ENCODE results near the gene CIB4.
"Not testable (repeated sequence)": the region's sequence is repeated elsewhere in the genome, so short reads cannot be mapped to it uniquely, and the experiment has no call there.

The CIB4 gene

DNA sequence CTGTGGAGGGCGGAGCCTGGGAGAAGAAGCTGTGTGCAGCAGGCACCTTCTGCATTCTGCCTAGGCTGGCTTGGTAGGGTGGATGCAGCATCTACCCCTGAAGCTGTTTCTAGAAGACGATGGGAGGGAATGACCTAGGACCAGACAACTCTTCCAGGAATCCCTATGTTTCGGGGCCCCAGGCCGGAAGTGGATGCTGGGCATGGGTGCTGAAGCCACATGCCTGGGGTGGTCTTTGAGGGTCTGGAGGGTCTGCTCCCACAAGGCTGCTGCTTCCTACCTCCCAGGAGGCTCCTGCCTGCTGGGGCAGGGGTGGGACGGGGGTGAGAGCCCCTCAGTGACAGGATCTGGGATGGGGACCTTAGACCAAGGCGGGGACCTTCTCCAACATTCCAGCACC is 61.0 kb downstream of the CIB4 start:
- DNase-seq, result no peak

DNA sequence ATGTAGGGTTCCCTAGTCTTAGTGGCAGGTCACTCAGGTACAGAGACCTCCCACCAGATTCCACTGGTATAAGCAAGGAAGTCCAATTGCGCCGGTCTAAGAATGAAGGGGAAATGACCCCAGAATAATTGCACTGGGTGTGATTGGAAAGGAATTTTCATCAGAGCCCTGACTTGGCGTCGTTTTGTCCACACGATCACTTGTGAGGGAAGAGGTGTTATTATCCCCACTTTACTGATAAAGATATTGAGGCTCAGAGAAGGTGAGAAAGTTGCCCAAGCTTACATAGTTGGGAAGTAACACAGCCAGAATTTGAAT is 61.5 kb downstream of the CIB4 start:
- DNase-seq, result no peak

DNA sequence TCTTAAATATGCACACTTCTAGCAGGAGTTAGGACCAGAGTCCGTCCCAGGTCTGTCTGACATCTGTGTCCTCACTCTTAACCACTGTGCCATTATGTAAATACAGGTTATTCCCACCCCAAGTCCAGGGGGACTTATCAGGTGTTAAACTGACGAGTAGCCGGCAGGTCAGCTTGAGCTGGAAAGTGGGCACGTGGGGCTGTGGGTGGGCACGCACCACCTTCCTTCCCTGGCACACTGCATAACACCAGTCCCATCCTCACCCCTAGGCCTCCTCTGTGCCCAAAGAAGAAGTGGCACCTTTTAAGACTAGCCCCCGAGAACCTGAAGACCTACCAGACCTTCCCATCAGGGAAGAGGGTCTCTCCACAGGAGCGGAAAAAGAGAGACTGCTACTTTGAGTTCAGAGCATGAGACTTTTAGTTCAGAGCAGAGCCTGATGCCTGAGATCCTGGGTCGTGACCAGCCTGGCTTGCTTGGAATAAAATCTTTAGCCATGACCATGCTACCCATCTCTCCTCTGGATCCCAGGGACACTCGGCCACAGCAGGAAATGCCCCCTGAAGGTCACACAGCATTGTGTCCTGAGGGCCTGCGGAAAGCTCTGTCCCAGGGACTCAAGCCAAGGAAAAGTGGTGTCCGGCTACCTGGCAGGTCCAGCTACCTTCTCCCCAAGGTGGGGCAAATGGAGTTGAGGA is 62.0 kb downstream of the CIB4 start:
- no peak for DNase-seq

DNA sequence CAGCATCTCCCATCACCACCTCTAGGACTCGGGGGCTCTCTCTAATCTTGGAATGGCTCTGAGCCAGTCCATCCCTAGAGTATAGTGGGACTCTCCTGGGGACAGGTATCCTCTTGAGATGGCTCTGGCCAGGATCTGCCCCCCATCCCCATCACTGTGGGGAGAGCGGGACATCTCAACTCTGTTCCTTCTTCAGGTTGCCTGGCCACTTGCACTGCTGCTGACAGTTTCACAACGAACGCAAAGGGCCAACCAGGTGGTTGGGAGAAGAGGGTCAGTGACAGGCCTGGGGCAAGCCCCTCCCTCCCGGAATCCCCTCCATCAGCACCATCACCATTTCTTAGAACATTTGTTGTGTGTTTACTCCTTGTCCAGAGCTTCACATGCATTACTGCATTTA is 62.6 kb downstream of the CIB4 start:
- DNase-seq, result no peak

DNA sequence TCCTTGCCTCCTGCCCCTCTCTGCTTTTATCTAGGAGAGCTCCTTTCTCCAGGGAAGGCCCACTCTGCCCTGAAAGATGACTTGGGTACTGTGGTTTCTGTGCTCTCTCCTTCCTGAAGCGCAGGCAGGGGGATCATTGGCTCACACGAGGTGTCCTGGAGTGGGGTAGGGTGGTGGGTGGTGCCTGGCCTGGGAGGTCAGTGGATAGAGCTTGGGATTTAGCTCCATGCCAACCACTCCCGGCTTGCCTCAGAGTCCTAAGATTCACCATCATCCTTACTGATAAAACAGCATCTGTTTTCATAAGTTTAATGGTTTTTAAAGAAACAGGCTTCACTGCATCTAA is 63.1 kb downstream of the CIB4 start:
- DNase-seq, result no peak

DNA sequence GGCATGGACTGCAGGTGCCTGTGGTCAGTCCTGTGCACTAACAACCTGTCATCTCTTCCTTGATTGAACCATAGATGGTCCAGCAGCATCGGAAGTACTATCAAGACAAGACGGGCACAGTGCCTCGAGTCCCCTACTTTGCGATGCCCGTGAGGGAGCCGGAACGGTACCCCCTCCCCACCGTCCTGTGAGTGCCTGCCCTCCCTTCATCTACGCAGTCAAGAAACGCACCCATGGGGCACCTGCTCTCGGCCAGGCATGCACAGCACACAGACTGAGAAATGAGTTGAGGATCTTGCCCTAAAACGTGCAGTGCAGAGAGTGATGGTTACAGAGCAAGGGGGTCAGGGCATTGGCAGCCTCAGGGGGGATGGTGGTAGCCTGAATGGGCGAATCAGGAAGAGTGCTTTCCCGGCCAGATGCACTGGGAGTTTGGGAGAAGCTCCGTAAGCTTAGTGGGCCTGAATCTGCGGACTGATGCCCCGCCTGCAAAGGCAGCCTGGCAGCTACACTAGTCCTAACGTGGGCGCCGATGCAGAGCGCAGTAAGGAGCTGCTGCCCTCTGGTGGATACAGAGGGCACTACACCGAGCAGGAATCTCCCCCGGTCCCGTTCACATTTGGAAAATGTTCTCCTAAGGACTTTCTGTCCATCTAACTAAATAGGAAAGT is 63.6 kb downstream of the CIB4 start:
- DNase-seq, result peak; percentile 58

DNA sequence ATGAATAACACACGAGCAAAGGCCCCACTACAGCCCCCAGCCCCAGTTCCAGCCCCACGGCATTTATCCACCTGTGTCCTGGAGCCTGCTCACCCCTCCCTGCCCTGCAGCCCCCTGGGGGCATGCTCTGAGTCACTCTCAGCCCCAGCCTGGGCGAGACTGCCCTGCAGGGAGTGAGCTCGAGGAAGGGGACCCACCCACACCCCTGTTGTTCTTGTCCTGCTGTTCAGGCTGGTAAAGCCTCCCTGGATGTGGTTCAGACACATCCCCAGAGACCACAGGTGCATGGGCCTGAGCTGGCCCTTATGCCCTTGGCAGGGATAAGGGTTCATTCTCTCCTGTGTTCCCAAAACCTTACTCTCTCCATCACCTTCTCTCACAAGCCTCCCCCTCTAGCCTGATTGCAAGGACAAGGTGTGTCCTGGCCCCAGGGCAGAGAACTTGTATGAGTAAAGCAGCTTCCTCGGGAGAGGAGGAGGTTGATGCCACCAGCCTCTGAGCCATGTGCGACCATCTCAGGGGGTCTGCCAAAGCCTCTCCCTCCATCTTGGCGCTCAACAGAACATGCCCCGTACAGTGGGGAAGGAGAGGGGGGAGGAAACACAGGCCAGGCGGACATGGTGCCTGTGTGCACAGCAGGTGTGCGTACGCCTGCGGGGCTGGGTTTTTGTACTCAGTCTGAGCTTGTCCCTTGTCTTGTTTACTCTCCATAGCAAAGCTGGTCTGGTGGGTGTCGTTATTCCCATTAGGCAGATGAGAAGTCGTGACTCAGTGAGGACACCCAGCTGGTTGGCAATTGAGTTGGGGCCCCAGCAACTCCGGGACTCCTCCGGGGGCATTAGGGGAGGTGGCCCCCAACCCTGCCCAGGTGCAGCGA is 64.4 kb downstream of the CIB4 start:
- DNase-seq, result no peak

DNA sequence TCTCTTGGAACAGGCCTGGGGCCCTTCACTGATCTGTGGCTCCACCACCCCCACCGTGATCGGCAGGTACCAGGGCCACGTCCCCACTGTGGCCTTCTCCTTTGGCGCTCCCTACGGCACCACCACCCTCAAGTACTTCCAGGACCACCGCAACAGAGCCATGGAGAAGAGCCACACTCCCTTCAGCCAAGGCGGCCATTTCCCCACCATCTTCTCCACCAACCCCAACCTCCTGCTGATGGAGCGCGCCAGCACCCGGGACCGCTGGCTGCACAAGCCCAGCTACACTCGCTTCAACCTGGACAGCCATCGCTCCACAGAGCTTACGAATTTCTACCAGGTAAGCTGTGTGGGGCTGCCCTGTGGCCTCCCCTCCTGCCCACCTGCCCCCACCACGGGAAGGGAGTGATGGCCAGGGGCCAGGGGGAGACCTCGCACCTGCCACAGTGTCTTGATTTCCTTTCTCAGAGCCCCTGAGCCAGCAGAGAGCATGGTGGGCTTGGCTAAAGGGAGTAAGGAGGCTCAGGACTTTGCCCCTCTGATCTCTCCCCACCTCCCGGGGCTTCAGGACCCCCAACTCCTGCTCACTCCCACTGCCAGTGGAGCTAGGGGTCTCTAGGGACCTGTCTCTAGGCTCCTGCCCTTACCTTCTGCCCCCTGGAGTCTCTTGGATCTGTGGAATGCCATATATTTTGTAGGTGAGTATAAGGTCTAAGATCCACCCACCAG is 65.2 kb downstream of the CIB4 start:
- DNase-seq, result no peak

DNA sequence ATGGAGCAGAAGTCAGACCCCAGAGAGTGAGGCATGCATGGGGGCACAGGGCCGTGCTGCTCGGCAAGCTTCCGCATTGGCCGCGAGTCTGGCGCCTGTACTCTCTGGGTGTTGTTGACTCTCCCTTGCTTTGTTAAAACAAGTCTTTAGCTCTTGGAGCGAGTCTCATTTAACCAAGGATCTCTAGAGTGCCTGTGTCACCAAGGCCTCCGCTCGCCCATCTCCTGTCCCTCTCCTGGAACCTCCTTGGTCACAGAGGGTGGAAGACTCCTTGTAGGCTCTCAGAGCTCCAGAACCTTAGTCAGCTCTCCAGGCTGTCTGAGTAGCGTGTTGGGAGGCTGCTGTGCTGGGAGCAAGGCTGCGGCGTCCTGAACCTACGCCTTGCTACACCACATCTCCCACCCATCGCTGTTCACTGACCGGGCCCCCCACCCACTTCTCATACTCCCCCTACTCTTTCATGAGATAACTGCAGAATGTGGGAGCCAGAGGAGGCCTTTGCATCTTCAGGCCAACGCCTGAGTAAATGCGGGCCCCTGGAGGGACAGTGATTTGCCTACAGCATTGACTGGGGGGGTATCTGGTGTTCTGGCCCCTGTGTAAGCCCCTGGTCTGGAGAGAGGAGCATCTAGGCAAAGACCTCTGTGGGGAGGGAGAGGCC is 66.1 kb downstream of the CIB4 start:
- DNase-seq, result no peak

DNA sequence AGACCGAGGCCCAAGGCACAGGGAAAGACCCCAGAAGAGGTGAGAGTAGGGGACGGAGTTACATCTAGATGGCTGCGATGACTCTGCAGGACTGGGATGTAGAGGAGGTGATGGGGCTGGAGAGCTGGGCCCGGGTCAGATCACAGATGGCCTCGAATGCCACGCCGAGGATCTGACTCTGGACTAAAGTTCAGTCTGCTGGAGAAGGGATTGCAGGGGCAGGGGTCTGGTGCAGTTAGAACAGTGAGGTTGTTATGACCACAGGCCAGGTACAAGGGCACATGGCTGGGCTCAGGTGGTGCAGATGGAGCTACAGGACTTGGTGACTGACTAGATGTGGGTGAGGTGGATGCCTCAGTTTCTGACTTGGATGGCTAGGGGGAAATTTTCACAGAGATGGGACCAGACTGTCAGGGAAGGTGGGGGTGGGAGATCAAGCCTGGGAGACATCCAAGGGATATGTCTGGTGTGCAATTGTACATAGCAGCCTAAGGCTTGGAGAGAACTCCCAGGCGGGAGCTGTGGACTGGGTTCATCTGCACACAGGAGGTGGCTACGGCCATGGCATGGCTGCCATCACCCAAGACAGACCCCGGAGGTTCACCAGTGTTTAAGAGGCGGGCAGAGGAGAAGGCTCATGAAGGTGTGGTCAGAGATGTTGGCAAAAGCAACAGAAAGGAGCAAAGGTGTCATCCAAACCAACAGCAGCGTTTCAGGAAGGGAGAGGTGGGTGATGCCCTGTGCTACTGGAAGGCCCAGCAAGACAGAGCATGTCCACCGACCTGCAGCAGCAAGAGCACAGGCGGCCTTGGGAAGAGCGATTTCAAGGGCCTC is 66.9 kb downstream of the CIB4 start:
- DNase-seq, result no peak

DNA sequence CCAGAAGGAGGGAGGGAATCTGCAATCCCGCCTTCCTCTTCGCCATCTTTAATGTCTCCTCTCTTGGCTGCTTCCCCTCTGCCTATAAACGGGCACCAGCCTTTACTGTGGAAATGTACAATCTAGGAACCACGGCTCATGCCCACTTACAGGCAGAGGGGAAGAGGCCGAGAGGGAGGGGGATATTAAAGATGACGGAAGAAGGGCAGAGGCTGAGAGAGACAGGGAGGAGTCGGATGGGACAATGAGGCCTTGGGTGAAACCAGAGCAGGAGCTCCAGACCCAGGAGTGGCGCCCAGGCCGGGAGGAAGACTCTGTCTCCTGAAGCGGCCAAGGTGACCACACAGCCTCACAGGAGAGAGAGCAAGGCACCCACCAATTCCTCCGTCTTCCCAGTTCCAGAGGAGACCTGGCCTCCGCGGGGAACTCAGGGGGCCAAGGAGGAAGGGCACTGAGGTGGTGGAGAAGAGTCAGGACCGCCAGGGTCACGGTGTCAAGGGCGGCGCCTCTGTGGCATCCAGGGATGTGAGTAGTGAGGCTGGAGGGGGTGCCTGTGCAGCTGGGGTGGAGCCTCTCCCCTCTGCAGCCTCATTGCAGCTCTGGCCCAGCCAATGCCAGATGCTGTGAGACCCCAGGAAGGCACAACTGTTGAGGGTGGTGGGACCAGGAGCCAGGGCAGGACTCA is 67.8 kb downstream of the CIB4 start:
- no peak for DNase-seq

DNA sequence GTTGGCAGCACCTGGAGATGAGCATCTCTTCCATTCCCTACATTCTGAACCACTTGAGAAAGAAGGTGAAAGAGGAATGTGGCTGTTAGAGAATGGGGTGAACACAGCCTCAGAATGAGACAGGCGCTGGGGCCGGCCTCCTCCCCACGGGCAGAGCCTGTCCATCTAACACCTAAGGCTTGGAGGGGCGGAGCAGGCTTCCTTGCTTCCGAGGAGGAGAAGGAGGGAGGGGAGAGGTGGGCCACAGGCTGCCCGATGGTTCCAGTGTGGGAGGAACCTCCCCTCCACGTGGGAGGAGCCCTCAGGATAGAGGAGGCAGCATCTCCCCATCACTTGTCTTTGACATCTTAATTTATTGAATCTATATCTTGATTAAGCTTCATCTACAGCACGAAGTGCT is 68.6 kb downstream of the CIB4 start:
- DNase-seq, result no peak

DNA sequence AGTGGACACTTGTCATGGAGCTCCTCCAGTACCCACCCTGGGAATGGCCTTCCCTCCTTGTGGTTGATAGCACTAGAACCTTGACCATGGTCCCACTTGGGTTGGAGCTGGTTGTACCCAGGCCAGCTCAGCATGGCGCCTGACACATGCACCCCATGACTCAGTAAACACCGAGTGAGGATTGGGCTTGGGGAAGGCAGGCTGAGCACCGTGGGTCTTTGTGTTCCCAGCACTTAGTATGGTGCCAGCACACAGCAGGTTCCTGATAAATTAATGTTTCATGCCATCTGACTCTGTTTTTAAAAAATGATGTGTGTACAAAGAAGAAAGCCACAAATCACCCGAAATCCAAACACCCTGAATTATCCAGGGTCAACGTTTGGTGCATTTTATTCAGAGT is 69.8 kb downstream of the CIB4 start:
- DNase-seq, result no peak

DNA sequence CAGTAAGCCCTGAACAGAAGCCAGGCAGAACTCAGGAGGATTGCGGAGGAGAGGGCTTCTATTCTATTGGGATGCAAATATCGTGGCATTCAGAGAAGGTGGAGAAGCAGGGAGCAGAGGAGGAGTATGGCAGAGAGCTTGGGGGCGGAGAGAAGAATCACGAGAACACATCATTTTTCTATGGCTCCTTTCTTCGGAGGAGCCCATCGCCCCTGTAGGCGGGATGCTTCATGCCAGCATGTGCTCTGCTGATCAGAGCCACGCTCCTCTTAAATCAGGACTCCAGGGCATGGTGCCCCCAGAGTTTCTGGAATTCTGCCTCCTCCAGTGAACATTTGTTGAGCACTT is 71.1 kb downstream of the CIB4 start:
- DNase-seq, result no peak

DNA sequence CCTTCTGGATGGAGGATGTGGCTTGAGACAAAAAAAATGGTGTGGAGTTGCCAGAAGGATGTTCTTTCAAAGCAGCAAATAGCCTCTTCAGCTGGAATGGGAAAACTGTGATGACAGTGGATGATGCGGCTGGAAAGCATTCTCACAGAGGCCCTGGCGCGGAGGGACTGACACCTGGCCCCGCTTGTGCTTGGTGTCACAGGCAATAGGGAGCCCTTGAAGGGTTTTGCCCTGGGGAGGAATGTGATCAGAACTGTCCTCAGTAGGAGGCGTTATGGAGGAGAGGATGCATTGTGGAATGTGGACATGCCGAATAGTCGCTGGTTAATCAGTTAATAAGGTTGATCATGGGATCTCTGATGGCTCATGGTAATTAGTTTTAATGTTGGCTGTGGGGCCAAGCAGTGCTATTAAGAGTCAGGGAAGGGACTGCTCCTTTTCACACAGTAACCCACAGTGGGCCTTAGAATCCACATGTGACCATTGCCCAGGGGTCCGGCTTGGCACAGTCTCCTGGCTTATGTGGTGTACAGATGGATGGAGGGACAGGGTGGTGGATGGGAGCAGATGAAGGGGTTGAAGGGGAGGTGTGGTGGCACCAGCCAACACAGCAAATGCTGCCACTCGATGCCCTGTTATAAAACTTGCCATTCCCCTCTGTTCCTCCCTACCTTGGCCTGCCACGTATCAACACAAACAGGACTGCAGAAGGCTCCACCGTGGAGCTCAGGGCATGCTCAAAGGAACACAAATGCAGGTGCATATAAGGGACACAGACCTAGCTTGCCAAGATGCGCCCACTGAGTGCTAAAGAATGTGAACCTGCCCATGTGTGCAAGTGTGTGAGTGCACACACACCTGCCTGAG is 71.7 kb downstream of the CIB4 start:
- no peak for DNase-seq

DNA sequence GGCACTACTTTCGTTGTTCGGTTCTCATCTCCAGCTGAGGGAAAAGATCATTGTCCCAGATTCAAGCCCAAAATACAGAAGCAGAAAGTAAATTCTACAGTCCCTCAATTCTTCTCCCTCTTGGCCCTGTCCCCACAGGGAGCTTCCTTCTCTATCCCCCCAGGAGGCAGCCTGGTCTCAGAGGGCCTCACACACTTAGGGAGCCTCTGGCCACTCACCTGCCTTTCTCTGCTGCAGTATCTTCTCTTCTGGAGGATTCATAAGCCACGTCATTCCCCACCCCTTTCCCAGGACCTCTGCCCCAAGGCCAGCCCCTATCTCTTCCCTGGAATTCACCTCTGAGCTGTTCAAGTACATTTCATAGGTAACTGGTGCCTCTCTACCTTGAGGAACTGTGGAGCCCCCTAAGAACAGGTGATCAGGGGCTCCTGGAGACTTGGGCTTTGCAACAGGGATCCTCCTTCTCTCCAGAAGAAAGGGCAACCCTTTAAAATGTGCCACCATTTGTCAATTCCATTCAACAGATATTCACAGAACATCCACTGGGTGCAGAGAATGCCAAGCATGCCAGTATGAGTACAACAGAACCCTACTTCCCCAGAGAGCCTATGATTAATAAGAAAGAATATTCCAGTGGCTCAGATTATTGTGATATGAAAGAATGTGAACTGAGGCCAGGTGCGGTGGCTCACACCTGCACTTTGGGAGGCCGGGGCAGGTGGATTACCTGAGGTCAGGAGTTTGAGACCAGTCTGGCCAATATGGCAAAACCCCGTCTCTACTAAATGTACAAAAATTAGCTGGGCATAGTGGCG is 72.9 kb downstream of the CIB4 start:
- no peak for DNase-seq

DNA sequence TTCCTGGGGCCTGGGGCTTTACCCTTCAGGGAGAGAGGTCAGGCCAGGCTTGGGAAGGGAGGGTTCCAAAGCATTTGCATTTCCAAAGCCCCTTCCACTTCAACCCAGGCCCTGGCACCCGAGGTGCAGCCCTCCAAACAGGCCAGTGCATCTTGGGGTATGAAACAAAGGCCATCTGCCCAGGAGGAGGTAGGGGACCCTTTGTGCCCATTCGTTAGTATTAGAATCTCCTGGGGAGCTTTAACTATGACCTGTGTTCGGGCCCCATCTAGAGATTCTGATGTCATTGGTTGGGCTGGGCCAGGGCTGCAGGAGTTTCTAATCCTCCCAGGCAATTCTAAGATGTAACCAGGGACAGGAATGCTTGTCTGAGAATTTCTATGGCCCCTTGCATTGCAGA is 73.6 kb downstream of the CIB4 start:
- no peak for DNase-seq

DNA sequence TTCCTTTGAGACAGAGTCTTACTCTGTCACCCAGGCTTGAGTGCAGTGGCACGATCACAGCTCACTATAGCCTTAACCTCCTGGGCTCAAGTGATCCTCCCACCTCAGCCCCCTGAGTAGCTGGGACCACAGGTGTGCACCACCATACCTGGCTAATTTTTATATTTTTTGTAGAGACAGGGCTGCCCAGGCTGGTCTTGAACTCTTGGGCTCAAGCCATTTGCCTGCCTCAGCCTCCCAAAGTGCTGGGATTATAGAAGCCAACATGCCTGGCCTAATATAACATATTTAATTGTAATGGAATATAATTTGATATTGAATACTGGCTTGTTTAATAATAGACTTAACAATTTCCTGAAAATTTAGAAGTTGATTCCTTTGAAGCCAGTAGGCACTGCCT is 74.4 kb downstream of the CIB4 start:
- not testable (repeated sequence) for DNase-seq

DNA sequence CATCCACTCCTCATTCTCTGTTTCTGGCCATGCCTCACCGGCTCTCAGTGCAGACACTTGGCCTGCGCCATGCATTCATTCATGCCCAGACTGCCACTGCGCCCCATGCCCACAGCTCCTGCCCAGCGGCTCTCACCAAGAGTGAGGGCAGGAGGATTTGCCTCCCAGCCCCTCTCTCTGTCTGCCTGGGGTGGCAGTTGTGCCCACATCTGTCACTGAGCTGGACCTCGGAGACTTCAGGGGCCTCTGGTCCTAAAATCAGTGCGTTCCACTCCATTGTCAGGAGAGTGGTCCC is 75.1 kb downstream of the CIB4 start:
- no peak for DNase-seq

DNA sequence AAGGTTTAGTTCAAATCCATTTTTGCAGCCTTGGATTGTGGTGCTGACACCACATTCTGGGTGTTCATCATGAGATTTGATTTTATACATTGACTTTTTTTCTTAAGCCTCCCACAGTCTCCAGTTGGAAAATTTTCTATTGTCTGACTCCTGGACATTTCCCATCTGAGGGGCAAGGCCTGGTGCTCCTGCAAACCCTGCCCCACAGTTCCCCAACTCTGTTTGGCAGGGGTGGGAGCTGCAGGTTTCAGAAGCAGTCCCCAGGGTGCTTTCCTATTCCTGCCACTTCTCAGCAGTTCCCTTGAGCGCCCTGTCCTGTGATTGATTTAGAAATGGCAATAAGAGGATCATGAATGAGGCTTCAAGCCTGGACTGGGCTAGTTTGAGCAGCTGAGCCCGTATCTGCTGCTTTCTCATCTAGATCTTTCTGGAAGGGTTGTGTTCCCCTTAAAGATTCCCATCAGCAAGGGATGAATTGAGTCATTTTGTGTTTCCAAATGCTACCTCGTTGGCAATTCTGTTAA is 77.0 kb downstream of the CIB4 start:
- no peak for DNase-seq

Measured in activated CD4-positive, alpha-beta T cell treated with anti-CD3 and anti-CD28 coated beads, Interleukin-2, amount 50 U/mL, for 1 hour (primary cell).